KMS-11 (cell line): ENCODE results near the gene HSP90AA1.

ENCODE experiments used
- H2AFZ ChIP-seq: fragments of 200-600 bp; sonication (generic); 2 replicates; pipeline ENCODE4 v1.6.1; 2016; ENCODE audit warnings: antibody characterized with exemption, mixed run types, low read depth
- H3K27ac ChIP-seq: fragments of 200-600 bp; sonication (generic); 2 replicates; pipeline ENCODE4 v1.6.1; 2016; ENCODE audit warnings: mild to moderate bottlenecking, mixed run types
- H3K27me3 ChIP-seq: fragments of 200-600 bp; sonication (generic); 2 replicates; pipeline ENCODE4 v1.6.1; 2017; ENCODE audit warnings: mild to moderate bottlenecking, low read depth, mixed run types, moderate library complexity; ENCODE audit not compliant: insufficient read depth
- H3K36me3 ChIP-seq: fragments of 200-600 bp; sonication (generic); 2 replicates; pipeline ENCODE4 v1.6.1; 2017; ENCODE audit warnings: mild to moderate bottlenecking, mixed run types; ENCODE audit not compliant: insufficient read depth
- H3K4me1 ChIP-seq: fragments of 200-600 bp; sonication (generic); 2 replicates; pipeline ENCODE4 v1.6.1; 2016; ENCODE audit warnings: mild to moderate bottlenecking, low read depth, mixed run types; ENCODE audit not compliant: poor library complexity, severe bottlenecking
- H3K4me2 ChIP-seq: fragments of 200-600 bp; sonication (generic); 2 replicates; pipeline ENCODE4 v1.7.0; 2016; ENCODE audit warnings: mild to moderate bottlenecking, mixed run types
- H3K4me3 ChIP-seq: fragments of 200-600 bp; sonication (generic); IDR thresholded peaks from 2 replicates; pipeline ENCODE4 v1.6.1; 2017; ENCODE audit warnings: low read depth, low read length, mixed read lengths; ENCODE audit not compliant: insufficient read depth
- H3K79me2 ChIP-seq: fragments of 200-600 bp; sonication (generic); 2 replicates; pipeline ENCODE4 v1.6.1; 2016; ENCODE audit warnings: low read depth, mixed run types; ENCODE audit not compliant: insufficient read depth
- H3K9ac ChIP-seq: fragments of 200-600 bp; sonication (generic); 2 replicates; pipeline ENCODE4 v1.6.1; 2016; ENCODE audit warnings: mild to moderate bottlenecking, mixed run types
- H4K20me1 ChIP-seq: fragments of 200-600 bp; sonication (generic); 2 replicates; pipeline ENCODE4 v1.6.1; 2016; ENCODE audit warnings: mild to moderate bottlenecking, mixed run types; ENCODE audit not compliant: insufficient read depth
- TF ChIP-seq, protein P1 (sequence below): fragments of 200-600 bp; sonication (generic); conservative IDR thresholded peaks from 2 replicates; pipeline ENCODE4 v1.6.1; 2017; ENCODE audit warnings: low read depth, mild to moderate bottlenecking, antibody characterized with exemption, low read length, moderate library complexity, mixed read lengths

Gene HSP90AA1

GRCh38 chr14:102095871-102096568 is 9.2 kb upstream of the HSP90AA1 start:
- H3K9ac ChIP-seq, result no peak overlapping the region
- no peaks in the 10 kb centered on the region for H3K27me3 ChIP-seq
- no peaks in the 10 kb centered on the region for H4K20me1 ChIP-seq
- H3K79me2 ChIP-seq, result no peaks in the 10 kb centered on the region
- no peak overlapping the region for H3K4me2 ChIP-seq
- 0 out of 2 replicates have a peak overlapping the region, but pooled peaks have one; percentile 7 for H2AFZ ChIP-seq
- H3K36me3 ChIP-seq, result no peaks in the 10 kb centered on the region
- peaks cover 9% of the 10 kb centered on the region for H3K4me1 ChIP-seq
- no peak overlapping the region for H3K4me3 ChIP-seq
- no peak overlapping the region for H3K27ac ChIP-seq
- TF ChIP-seq, protein P1, sequence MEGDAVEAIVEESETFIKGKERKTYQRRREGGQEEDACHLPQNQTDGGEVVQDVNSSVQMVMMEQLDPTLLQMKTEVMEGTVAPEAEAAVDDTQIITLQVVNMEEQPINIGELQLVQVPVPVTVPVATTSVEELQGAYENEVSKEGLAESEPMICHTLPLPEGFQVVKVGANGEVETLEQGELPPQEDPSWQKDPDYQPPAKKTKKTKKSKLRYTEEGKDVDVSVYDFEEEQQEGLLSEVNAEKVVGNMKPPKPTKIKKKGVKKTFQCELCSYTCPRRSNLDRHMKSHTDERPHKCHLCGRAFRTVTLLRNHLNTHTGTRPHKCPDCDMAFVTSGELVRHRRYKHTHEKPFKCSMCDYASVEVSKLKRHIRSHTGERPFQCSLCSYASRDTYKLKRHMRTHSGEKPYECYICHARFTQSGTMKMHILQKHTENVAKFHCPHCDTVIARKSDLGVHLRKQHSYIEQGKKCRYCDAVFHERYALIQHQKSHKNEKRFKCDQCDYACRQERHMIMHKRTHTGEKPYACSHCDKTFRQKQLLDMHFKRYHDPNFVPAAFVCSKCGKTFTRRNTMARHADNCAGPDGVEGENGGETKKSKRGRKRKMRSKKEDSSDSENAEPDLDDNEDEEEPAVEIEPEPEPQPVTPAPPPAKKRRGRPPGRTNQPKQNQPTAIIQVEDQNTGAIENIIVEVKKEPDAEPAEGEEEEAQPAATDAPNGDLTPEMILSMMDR, result no peak

GRCh38 chr14:102095231-102095870 is 8.5 kb upstream of the HSP90AA1 start:
- no peaks in the 10 kb centered on the region for H3K36me3 ChIP-seq
- H3K4me2 ChIP-seq, result no peak overlapping the region
- TF ChIP-seq, protein P1, result no peak
- H3K79me2 ChIP-seq, result no peaks in the 10 kb centered on the region
- peaks cover 9% of the 10 kb centered on the region for H3K4me1 ChIP-seq
- H3K9ac ChIP-seq, result no peak overlapping the region
- H4K20me1 ChIP-seq, result no peaks in the 10 kb centered on the region
- H3K27ac ChIP-seq, result no peak overlapping the region
- no peaks in the 10 kb centered on the region for H3K27me3 ChIP-seq
- H3K4me3 ChIP-seq, result no peak overlapping the region
- H2AFZ ChIP-seq, result no peak overlapping the region

DNA sequence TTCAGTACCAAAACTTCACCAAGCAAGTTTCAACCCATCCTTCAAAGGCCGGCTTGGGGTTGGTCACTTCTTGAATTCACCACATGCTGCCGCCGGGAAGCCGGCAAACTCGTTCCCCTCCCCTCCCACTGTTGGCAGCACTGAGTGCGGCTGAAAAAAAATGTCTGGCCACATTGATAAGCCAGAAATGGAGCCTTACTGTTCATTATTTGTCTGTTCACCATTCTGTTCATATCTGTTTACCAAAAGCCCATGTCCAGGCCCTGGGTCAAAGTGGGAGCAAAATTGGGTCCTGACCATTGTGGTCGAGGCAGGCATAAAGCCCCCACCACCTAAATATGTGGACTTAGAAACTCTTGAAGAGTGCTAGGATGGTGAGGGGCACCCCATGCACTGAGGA is 7.3 kb upstream of the HSP90AA1 start:
- H4K20me1 ChIP-seq, result no peaks in the 10 kb centered on the region
- H3K4me1 ChIP-seq, result peaks cover 9% of the 10 kb centered on the region
- no peak overlapping the region for H3K9ac ChIP-seq
- H3K79me2 ChIP-seq, result no peaks in the 10 kb centered on the region
- H2AFZ ChIP-seq, result no peak overlapping the region
- H3K4me3 ChIP-seq, result no peak overlapping the region
- TF ChIP-seq, protein P1, result no peak
- no peaks in the 10 kb centered on the region for H3K27me3 ChIP-seq
- no peaks in the 10 kb centered on the region for H3K36me3 ChIP-seq
- no peak overlapping the region for H3K27ac ChIP-seq
- H3K4me2 ChIP-seq, result no peak overlapping the region

- no peaks in the 10 kb centered on the region for H3K79me2 ChIP-seq
- H3K27me3 ChIP-seq, result no peaks in the 10 kb centered on the region
- H3K36me3 ChIP-seq, result no peaks in the 10 kb centered on the region
- TF ChIP-seq, protein P1, result no peak
- H3K4me1 ChIP-seq, result peaks cover 13% of the 10 kb centered on the region
- no peak overlapping the region for H3K4me2 ChIP-seq
- no peak overlapping the region for H3K27ac ChIP-seq
- no peak overlapping the region for H3K4me3 ChIP-seq
- H4K20me1 ChIP-seq, result no peaks in the 10 kb centered on the region
- H2AFZ ChIP-seq, result no peak overlapping the region
- no peak overlapping the region for H3K9ac ChIP-seq
Observed at GRCh38 chr14:102092806-102093205, 6.0 kb upstream of the HSP90AA1 start.
